ENCODE data around the gene FOXA2. TPM values are rescaled to one million over a fixed set of nuclear protein-coding genes. Genes with fewer than 3 reads are reported as not detected.

Gene FOXA2
- polyA plus RNA-seq, 1 donor from 2014 or later = not detected

- Histone ChIP-seq H3K4me3 (ENCODE audit: low read length) (no peak overlapping the region), H4K20me1 (ENCODE audit: insufficient read depth) (no peaks in the 10 kb centered on the region), H3K4me2 (ENCODE audit: low read length) (no peak overlapping the region), H3K27ac (ENCODE audit: low read length) (no peak overlapping the region), H3F3A (ENCODE audit: insufficient read depth, low read length, poor library complexity, severe bottlenecking) (no peaks in the 10 kb centered on the region), H3K9me3 (ENCODE audit: low read length) (no peaks in the 10 kb centered on the region), H3K36me3 (ENCODE audit: insufficient read depth, low read length) (no peaks in the 10 kb centered on the region), H2AFZ (ENCODE audit: low read depth, low read length) (no peak overlapping the region), H3K9me2 (ENCODE audit: insufficient read depth, low read length) (no peaks in the 10 kb centered on the region), H3K9ac (ENCODE audit: low read length) (no peak overlapping the region), H3K27me3 (ENCODE audit: insufficient read depth, low read depth, low read length) (no peaks in the 10 kb centered on the region), H3K79me2 (replicated peaks; ENCODE audit: insufficient read depth, low read length) (no peaks in the 10 kb centered on the region)
- TF ChIP-seq TAF1 (IDR thresholded peaks at IDR 0.05; ENCODE audit: low read depth) (no peak), REST (IDR thresholded peaks at IDR 0.05; ENCODE audit: borderline replicate concordance) (no peak), RAD21 (conservative IDR thresholded peaks at IDR 0.05) (no peak), EP300 (conservative IDR thresholded peaks at IDR 0.05; ENCODE audit: poor library complexity, severe bottlenecking) (no peak)
Measured at GRCh38 chr20:22611636-22612035, 27.3 kb upstream of the FOXA2 start.

DNA sequence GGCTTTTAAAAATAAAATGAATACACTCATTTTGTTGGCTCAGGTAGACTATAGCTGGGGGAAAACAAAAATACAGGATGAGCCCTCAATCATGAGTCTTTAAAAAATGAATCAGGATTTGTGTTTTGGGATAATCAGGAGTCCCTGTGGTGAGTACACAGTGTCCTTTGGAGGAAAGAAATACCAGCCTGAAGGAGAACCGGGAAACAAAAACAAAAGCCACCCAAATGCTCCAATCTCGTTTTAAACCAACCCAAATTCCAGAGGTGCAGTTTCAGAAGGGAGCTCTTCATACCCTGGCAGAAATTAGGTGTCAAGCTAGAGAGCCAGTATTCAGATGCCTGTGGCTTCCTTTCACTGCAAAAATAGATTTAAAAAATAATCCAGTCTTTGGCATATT is 23.3 kb upstream of the FOXA2 start:
- H3K4me2 ChIP-seq (ENCODE audit: low read length) = no peak overlapping the region
- no peaks in the 10 kb centered on the region for H3K9me3 ChIP-seq (ENCODE audit: low read length)

More for the DNA sequence above, 23.3 kb upstream of the FOXA2 start:
- Histone ChIP-seq H3K36me3 (ENCODE audit: insufficient read depth, low read length) (no peaks in the 10 kb centered on the region), H3K27ac (ENCODE audit: low read length) (no peak overlapping the region), H3K9me2 (ENCODE audit: insufficient read depth, low read length) (no peaks in the 10 kb centered on the region), H3F3A (ENCODE audit: insufficient read depth, low read length, poor library complexity, severe bottlenecking) (no peaks in the 10 kb centered on the region), H2AFZ (ENCODE audit: low read depth, low read length) (no peak overlapping the region), H4K20me1 (ENCODE audit: insufficient read depth) (no peaks in the 10 kb centered on the region), H3K4me3 (ENCODE audit: low read length) (no peak overlapping the region), H3K79me2 (replicated peaks; ENCODE audit: insufficient read depth, low read length) (no peaks in the 10 kb centered on the region), H3K9ac (ENCODE audit: low read length) (no peak overlapping the region), H3K27me3 (ENCODE audit: insufficient read depth, low read depth, low read length) (no peaks in the 10 kb centered on the region)
- TF ChIP-seq EZH2 (IDR thresholded peaks at IDR 0.05; ENCODE audit: borderline replicate concordance, insufficient read depth, low read length, poor library complexity, severe bottlenecking) = no peak
- no peak for TF ChIP-seq MXI1 (conservative IDR thresholded peaks at IDR 0.05; ENCODE audit: poor library complexity, severe bottlenecking)
- no peak for TF ChIP-seq RAD21 (conservative IDR thresholded peaks at IDR 0.05)
- TF ChIP-seq, protein P1, sequence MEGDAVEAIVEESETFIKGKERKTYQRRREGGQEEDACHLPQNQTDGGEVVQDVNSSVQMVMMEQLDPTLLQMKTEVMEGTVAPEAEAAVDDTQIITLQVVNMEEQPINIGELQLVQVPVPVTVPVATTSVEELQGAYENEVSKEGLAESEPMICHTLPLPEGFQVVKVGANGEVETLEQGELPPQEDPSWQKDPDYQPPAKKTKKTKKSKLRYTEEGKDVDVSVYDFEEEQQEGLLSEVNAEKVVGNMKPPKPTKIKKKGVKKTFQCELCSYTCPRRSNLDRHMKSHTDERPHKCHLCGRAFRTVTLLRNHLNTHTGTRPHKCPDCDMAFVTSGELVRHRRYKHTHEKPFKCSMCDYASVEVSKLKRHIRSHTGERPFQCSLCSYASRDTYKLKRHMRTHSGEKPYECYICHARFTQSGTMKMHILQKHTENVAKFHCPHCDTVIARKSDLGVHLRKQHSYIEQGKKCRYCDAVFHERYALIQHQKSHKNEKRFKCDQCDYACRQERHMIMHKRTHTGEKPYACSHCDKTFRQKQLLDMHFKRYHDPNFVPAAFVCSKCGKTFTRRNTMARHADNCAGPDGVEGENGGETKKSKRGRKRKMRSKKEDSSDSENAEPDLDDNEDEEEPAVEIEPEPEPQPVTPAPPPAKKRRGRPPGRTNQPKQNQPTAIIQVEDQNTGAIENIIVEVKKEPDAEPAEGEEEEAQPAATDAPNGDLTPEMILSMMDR (IDR thresholded peaks at IDR 0.05; ENCODE audit: poor library complexity, severe bottlenecking) = no peak
- no peak for TF ChIP-seq SMC3 (conservative IDR thresholded peaks at IDR 0.05; ENCODE audit: poor library complexity)
- no peak for TF ChIP-seq TAF1 (IDR thresholded peaks at IDR 0.05; ENCODE audit: low read depth)
- no peak for TF ChIP-seq POLR2AphosphoS5 (IDR thresholded peaks at IDR 0.05)
- no peak for TF ChIP-seq EP300 (conservative IDR thresholded peaks at IDR 0.05; ENCODE audit: poor library complexity, severe bottlenecking)
- TF ChIP-seq REST (IDR thresholded peaks at IDR 0.05; ENCODE audit: borderline replicate concordance) = no peak
